HCT116 (cell line): ENCODE measurements around the gene POPDC2.

Source experiments
- EGR1 ChIP-seq: IDR thresholded peaks from 2 replicates; pipeline ENCODE4 v1.6.1; 2012; ENCODE audit warnings: low read depth
- EZH2 ChIP-seq: fragments of 200-600 bp; sonication (generic); IDR thresholded peaks from 2 replicates; pipeline ENCODE4 v1.6.1; 2017; ENCODE audit warnings: antibody characterized with exemption, mixed run types
- POLR2A ChIP-seq: IDR thresholded peaks from 2 replicates; pipeline ENCODE4 v1.7.0; 2011; ENCODE audit warnings: borderline replicate concordance; ENCODE audit not compliant: insufficient read depth, insufficient read length; ENCODE audit errors: extremely low read depth
- POLR2AphosphoS5 ChIP-seq: IDR thresholded peaks from 2 replicates; pipeline ENCODE4 v1.6.1; 2011; ENCODE audit warnings: mild to moderate bottlenecking, low read depth, low read length, moderate library complexity
- RAD21 ChIP-seq: IDR thresholded peaks from 2 replicates; pipeline ENCODE4 v1.6.1; 2012; ENCODE audit warnings: low read depth, mild to moderate bottlenecking
- SRF ChIP-seq: IDR thresholded peaks from 2 replicates; pipeline ENCODE4 v1.6.1; 2012; ENCODE audit warnings: low read depth
- ZNF274 ChIP-seq: fragments of 200-500 bp; sonication (Bioruptor generic); IDR thresholded peaks from 2 replicates; pipeline ENCODE4 v1.6.1; 2014; ENCODE audit warnings: mild to moderate bottlenecking, low read depth, low read length, inconsistent platforms
- TF ChIP-seq, protein P1 (sequence below), 3 experiments: fragments of 200-600 bp in 1 of 3; sonication (generic) in 1 of 3; IDR thresholded peaks in 2 of 3; conservative IDR thresholded peaks in 1 of 3; 2 replicates each; pipeline ENCODE4 v1.5.1; 2012 to 2017; ENCODE audit warnings: low read depth in 2 of 3, low read length in 2 of 3, antibody characterized with exemption in 1 of 3, borderline replicate concordance in 1 of 3, control low read depth in 1 of 3, mild to moderate bottlenecking in 1 of 3, mixed read lengths in 1 of 3, mixed run types in 1 of 3, moderate library complexity in 1 of 3; ENCODE audit not compliant: insufficient read depth in 1 of 3

- TF ChIP-seq RAD21 (no peak), POLR2A (no peak), POLR2AphosphoS5 (no peak), SRF (no peak), ZNF274 (no peak), EZH2 (no peak), EGR1 (no peak)
- TF ChIP-seq, protein P1, sequence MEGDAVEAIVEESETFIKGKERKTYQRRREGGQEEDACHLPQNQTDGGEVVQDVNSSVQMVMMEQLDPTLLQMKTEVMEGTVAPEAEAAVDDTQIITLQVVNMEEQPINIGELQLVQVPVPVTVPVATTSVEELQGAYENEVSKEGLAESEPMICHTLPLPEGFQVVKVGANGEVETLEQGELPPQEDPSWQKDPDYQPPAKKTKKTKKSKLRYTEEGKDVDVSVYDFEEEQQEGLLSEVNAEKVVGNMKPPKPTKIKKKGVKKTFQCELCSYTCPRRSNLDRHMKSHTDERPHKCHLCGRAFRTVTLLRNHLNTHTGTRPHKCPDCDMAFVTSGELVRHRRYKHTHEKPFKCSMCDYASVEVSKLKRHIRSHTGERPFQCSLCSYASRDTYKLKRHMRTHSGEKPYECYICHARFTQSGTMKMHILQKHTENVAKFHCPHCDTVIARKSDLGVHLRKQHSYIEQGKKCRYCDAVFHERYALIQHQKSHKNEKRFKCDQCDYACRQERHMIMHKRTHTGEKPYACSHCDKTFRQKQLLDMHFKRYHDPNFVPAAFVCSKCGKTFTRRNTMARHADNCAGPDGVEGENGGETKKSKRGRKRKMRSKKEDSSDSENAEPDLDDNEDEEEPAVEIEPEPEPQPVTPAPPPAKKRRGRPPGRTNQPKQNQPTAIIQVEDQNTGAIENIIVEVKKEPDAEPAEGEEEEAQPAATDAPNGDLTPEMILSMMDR (IDR thresholded peaks at IDR 0.05 in 2 of 3, conservative IDR thresholded peaks at IDR 0.05 in 1 of 3; ENCODE audit: borderline replicate concordance in 1 of 3, insufficient read depth in 1 of 3, low read depth in 2 of 3, low read length in 2 of 3), result no peak
Observed at GRCh38 chr3:119639494-119640350, 20.7 kb downstream of the POPDC2 start.
